ENCODE results near the gene ABCC2.
"Not testable (repeated sequence)": the region's sequence is repeated elsewhere in the genome, so short reads cannot be mapped to it uniquely, and the experiment has no call there.

Gene ABCC2

GRCh38 chr10:99888622-99889021 lies 106.2 kb downstream of the ABCC2 start:
- DNase-seq, result no peak
- H3K27ac Mint-ChIP-seq, result no peak overlapping the region
- no peaks in the 10 kb centered on the region for H3K27me3 Mint-ChIP-seq
- H3K9me3 Mint-ChIP-seq, result no peaks in the 10 kb centered on the region
- H3K4me3 Mint-ChIP-seq, result no peak overlapping the region
- CTCF ChIA-PET, result no interaction called here
- peaks cover 4% of the 10 kb centered on the region for H3K36me3 Mint-ChIP-seq
- no peaks in the 10 kb centered on the region for H3K4me1 Mint-ChIP-seq

GRCh38 chr10:99894613-99895012 lies 112.2 kb downstream of the ABCC2 start:
- DNase-seq, result no peak
- Mint-ChIP-seq H3K9me3 (no peaks in the 10 kb centered on the region), H3K27me3 (no peaks in the 10 kb centered on the region), H3K36me3 (no peaks in the 10 kb centered on the region), H3K27ac (no peak overlapping the region), H3K4me1 (no peaks in the 10 kb centered on the region), H3K4me3 (no peak overlapping the region)
- CTCF ChIA-PET, result interaction anchor here (1.0 to 1.8 kb wide), 2 partner anchors 11 to 49 kb away, joined by 3 to 4 read pairs; no protein-coding TSS in a partner anchor

GRCh38 chr10:99895066-99895465 lies 112.6 kb downstream of the ABCC2 start:
- H3K4me1 Mint-ChIP-seq, H3K36me3 Mint-ChIP-seq, H3K4me3 Mint-ChIP-seq, H3K27me3 Mint-ChIP-seq, H3K27ac Mint-ChIP-seq, DNase-seq, H3K9me3 Mint-ChIP-seq: not testable (repeated sequence)
- CTCF ChIA-PET, result interaction anchor here (1.0 to 1.8 kb wide), 2 partner anchors 11 to 49 kb away, joined by 3 to 4 read pairs; no protein-coding TSS in a partner anchor

- H3K9me3 Mint-ChIP-seq, result no peaks in the 10 kb centered on the region
- H3K4me3 Mint-ChIP-seq, result no peak overlapping the region
- CTCF ChIA-PET, result interaction anchor here (0.6 to 1.8 kb wide), 2 partner anchors 10 to 50 kb away, joined by 3 to 4 read pairs; no protein-coding TSS in a partner anchor
- no peaks in the 10 kb centered on the region for H3K36me3 Mint-ChIP-seq
- DNase-seq, result no peak
- H3K27ac Mint-ChIP-seq, result no peak overlapping the region
- no peaks in the 10 kb centered on the region for H3K27me3 Mint-ChIP-seq
- no peaks in the 10 kb centered on the region for H3K4me1 Mint-ChIP-seq
These were observed 113.4 kb downstream of the ABCC2 start for GRCh38 chr10:99895867-99896266.
